Ovary (tissue), 3 donors: ENCODE data around the gene ATRNL1.

ENCODE experiments used
- EP300 ChIP-seq: sonication (generic); formaldehyde crosslinking; IDR thresholded peaks from one replicate; pipeline ENCODE4 v1.6.1; 2017; ENCODE audit warnings: antibody characterized with exemption
- POLR2A ChIP-seq: fragments of 450-650 bp; IDR thresholded peaks from one replicate; pipeline ENCODE4 v1.6.1; 2017; ENCODE audit warnings: antibody characterized with exemption, mild to moderate bottlenecking, moderate library complexity
- TF ChIP-seq, protein P1 (sequence below), 3 donors: fragments of 450-650 bp in 2 of 3; fragments of 200-600 bp in 1 of 3; IDR thresholded peaks; one replicate each; pipeline versions ENCODE4 v1.5.1 to v1.8.0; 2016 to 2022; ENCODE audit warnings: antibody characterized with exemption in 3 of 3, mild to moderate bottlenecking in 1 of 3
- donor health status: DM: no; HTN: no; CAD: no.

DNA sequence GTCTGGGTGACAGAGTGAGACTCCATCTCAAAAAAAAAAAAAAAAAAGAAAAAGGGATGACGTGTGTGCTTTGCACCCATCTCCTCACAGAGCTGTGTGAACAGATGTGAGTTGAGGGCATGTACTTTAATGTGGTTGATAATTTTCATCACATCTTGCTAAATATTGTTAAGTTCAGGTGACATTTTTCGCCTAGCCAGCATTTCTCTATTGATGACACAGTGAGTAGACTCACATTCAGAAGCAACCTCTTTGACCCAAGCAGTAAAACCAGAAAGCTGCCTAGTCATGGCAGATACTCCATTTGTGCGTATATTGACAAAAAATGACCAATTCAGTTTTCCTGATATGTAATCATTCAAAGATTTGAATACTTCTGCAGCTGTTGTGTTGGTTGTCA lies 126.0 kb downstream of the ATRNL1 start:
- TF ChIP-seq, protein P1, sequence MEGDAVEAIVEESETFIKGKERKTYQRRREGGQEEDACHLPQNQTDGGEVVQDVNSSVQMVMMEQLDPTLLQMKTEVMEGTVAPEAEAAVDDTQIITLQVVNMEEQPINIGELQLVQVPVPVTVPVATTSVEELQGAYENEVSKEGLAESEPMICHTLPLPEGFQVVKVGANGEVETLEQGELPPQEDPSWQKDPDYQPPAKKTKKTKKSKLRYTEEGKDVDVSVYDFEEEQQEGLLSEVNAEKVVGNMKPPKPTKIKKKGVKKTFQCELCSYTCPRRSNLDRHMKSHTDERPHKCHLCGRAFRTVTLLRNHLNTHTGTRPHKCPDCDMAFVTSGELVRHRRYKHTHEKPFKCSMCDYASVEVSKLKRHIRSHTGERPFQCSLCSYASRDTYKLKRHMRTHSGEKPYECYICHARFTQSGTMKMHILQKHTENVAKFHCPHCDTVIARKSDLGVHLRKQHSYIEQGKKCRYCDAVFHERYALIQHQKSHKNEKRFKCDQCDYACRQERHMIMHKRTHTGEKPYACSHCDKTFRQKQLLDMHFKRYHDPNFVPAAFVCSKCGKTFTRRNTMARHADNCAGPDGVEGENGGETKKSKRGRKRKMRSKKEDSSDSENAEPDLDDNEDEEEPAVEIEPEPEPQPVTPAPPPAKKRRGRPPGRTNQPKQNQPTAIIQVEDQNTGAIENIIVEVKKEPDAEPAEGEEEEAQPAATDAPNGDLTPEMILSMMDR (IDR thresholded peaks at IDR 0.05): no peak
- no peak for TF ChIP-seq POLR2A
- no peak for TF ChIP-seq EP300
